ENCODE data around the gene LRMDA. TPM values are rescaled to one million over a fixed set of nuclear protein-coding genes. Genes with fewer than 3 reads are reported as not detected.

The LRMDA gene
- total RNA-seq, 1 donor from 2014 or later = 17.1 TPM

DNA sequence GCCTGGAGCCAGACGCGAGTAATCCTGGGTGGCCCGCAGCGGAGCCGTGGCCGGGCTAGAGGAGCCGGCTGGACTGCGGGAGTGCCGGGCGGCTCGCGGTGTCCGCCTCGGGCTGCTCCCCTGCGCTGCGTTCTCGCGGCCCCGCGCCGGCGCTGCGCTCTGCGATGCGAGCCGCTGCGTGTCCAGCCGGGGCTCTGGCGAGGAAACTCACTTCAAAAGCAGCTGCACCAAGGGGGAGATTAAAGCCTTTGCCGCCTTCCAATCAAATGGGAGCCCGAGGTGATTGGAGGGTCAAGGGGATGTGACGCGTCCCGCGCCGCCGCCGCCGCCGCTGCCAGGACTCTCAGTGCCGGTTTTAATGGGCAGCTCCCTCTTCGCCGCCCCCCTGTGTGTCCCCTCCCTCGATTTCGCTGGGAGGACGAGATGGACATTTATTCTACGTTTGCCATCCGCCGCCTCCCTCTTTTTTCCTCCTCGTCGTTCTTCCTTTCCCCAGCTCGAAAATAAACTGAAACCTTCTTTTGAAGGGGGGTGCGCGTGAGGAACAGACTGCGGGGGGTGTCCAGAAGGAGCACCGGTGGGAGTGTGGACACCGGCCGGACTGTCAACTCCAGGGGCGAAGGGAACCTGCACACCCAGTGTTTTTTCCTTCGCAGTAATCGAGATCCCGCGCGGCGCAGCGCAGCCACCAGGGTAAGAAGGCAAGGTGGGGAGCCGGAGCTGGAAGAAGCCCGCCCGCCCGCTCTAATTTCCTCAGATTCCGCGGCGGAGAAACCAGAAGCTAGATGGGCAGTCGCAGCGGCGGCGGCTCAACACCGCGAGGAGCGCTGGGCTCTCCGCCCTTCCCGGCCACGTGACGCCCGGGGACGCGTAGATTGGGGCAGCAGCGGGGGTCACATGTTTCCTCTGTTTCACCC, 29.6 kb upstream of the LRMDA start, which contains the start of gene ZNF503:
Gene ZNF503 (minus strand): TSS at position 196 of the 917 bp plus-strand sequence. CDS start 345 bp downstream, outside the sequence.
- DNase-seq (ENCODE audit: low spot score) = peak; percentile 98

DNA sequence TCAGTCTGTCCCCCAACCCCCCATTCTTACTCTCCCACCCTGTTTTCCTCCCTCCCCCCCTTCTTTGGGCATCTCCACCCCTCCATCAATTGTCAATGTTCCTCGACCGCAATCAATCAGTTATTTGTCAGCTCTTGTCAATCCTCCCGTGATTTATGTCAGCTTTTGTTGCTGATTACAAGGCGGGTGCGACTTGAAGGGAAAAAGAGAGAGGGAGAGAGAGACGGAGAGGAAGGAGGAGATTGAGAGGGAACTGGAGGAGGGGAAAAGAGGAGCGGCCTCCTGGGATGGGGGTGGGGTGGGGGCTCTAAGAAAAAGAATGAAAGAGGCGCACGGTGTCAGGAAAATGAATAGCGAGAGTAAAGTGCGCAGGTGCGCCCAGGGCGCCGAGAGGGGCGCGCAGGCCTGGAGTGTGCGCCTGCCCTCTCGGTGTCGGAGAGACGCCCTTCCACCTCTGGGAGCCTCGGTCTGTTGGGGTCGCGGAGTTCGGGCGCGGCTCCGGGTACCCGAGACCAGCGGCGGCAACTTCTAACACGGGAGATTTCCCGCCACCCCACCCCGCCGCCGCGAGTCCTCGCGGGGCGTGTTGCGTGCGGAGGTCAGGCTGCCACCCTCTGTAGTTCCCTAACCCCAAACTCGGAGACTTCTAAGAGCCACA, 28.8 kb upstream of the LRMDA start:
- peak; percentile 14 for DNase-seq (ENCODE audit: low spot score)

DNA sequence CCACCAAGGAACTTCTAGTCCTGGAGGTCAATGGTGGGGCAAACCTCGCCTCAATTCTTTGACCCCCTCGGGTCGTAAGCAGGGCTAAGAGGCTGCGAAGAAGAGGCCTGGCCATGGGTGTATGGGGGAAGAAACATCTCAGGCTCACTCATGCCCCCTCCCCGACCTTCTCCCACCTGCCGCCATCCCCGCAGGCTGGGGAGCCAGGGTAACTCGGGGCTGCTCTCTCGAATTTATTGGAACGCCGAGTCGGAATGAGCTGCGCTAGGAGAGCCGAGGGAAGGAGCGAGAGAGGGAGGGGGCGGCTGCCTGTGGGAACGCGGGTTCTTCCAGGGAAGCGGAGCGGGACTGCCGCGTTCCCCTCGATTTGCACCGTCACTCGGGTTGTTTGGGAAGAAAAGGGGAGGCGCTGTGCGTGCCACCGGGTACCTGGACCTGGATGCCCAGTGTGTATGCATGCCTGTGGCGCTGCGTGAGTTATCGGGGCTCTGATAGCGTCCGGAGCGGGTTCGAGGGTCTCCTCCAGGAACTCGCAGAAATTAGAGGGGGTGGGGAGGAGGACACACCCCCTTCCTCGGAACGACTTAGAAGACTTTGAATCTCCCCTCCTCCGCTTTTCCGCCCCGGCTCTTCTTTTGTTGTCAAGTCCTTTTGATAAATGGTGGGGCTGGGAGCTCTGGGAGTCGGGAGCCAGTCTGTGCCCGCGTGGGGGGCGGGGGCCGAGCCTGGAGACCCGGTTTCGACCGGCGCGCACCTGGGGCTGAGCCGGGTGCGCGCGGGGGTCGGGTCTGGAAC, 28.1 kb upstream of the LRMDA start:
- DNase-seq (ENCODE audit: low spot score) = peak; percentile 27

DNA sequence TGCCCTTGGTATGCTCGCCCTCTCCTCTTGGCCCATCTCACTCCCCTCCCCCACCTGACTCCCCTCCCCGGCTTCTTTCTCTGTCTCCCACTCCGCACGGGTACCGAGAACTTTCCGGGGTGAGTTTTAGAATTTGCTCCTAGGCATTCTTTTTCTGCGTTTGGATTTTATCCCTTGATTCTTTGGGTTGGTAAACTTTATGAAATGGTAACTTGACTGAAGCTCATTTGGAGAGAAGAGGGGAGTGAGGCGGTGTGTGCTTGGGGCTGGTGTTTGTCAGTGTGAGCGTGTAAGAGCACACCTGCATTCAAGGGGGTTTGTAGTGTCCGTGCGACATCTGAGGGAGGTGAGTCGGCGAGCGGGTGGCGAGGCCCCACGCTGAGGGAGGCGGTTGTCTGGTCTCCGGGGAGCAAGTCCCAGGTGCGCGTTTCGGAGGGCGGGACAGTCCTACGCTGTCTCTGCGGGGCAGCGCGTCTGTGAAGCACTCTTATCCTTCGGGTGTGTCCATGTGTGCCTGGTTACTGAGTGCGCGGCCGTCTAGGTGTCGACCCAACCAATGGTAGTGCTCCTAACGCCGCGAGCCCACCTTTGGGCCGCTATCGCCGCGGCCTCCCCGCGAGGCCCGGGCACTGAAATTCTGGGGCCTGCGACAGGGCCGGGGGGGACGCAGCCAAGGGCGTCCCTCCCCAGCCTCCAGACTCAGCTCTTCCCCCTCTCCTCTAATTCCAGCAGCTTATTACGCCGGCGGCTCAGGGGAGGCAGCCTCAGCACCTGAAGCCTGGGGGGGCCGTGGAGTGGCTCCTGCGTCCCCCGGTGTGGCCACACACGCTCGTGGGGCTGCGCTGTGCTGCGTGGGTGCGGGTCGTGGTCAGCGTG, 27.2 kb upstream of the LRMDA start:
- DNase-seq (ENCODE audit: low spot score) = peak; percentile 24

DNA sequence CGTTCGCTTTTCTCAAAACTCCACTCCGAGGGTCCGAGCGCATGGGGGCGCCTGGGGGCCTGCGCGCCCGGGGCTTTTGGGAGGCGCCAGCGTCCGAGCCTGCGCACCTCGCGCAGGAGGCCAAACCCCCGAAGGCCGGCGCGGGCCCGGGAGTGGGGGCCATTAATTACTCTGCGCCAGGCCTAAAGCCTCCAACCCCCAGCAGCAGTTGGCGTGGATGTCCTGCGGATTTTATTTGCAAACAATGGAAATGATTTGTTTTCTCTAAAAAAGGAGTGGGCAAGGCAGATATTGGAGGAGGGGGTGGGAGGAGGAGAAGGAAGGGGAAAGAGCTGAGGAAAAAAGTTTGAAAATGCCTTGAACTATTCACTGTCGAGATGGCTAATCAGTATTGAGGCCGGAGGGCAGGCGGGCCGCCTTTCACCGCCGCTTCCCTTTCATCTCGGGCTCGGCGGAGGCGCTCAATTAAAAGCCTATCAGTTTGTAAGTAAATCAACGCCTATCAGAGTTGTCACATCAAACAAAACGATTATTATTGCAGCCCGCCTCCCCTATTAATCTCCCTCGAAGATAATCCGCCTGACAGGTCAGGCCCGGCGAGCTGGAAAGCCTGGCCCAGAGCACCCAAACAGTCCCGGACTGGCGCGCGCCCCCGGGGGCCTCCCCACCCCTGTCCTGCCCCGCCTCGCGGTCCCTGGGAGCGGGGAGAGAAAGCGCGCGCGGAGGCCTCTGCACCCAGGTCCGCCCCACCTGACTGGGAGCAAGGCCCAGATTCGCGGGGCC, 26.4 kb upstream of the LRMDA start:
- DNase-seq (ENCODE audit: low spot score) = no peak

DNA sequence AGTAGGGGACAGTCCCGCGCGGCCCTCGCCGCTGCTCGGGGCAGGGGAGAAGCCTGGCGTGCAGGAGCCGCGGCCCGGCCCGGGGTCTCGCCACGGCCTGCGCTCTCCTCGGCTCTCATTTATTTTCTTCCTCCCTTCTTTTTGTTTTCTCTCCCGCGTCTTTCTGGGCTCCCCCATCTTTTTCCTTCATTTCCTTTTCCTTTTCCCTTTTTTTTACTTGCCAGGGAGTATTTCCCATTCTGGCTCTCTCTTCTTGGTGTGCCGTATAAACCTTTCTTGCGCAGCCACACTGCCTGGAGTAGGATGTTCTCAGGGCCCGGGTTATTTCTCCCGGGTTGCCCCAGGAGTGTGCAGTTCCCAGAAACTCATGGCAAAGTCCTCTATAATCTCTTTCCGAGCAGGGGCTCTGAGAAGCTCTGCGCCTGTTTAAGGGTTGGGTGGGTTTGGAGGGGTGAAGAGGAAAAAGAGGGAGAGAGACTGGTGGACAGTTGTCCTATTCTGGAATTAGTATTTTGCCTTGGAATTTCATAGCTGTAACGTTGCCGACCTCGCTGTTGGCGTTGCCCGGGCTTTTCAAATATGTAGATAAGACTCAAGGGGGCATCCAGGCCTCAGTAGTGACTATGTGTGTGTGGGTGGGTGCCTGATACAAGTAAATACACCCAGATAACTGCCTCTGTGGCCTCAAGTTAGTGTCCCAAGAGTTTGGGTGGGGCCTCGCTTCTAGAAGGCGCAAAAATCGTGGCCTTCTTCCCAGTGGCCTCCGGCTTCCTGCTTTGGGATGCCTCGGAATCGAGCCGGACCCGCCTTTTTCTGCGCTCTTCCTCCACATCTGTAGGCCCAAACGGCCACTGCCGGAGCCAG, 25.6 kb upstream of the LRMDA start:
- DNase-seq (ENCODE audit: low spot score) = no peak

DNA sequence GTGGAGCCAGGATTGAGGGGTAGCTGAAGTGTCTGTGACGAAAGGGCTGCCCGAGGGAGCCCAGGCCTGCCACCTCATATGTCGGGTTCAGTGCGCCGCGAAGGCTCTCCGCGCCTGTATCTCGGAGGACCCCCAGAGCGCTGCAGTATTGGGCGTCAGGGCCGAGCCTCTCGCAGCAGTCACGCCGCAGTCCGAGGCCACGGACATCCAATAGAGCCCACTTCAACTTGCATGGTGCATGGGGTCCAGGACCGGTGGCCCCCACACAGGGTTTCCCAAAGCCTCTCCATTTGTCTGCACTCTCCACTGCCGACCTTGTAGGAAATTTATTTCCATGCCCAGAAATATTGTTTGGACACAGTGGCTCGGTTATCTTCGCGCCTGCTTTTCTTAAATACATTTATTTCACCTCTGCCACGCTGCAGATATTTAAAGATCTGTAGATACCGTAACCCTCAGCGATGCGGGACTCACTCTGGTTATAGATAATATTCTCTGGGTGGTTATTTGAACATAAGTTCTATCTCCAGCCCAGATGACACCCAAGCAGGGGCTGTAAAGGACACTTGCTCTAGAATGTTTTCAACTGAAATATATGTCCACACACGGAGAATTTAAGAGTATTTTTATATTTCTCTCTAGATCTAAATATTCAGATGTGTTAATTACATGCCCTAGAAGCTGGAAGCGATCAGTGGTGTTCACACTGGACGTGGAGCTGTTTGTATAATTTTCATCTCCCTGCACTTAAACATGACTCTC, 24.8 kb upstream of the LRMDA start:
- no peak for DNase-seq (ENCODE audit: low spot score)

DNA sequence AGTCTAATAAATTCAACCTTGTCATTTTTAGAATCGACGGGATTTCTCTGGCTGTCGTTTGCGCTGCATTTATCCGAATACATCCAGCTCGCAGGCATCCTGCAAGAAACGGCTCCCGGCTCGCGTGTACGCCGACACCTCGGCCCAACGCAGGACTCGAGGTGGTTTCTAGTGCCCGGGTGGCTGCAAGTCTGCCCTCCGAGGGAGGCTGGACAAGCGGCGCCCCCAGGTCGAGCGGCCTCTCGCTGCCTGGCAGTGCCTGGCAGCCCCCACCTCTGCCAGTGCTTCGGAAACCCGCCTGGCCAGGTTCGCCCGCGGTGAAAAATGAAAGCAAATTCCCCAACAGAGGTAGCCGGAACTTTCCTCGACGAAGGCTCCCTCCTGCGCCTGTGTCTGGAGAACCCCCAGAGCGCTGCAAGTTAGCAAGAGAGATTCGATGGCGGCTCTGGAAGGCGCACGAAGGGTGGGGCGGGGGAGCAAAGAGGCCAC, 24.2 kb upstream of the LRMDA start:
- no peak for DNase-seq (ENCODE audit: low spot score)

DNA sequence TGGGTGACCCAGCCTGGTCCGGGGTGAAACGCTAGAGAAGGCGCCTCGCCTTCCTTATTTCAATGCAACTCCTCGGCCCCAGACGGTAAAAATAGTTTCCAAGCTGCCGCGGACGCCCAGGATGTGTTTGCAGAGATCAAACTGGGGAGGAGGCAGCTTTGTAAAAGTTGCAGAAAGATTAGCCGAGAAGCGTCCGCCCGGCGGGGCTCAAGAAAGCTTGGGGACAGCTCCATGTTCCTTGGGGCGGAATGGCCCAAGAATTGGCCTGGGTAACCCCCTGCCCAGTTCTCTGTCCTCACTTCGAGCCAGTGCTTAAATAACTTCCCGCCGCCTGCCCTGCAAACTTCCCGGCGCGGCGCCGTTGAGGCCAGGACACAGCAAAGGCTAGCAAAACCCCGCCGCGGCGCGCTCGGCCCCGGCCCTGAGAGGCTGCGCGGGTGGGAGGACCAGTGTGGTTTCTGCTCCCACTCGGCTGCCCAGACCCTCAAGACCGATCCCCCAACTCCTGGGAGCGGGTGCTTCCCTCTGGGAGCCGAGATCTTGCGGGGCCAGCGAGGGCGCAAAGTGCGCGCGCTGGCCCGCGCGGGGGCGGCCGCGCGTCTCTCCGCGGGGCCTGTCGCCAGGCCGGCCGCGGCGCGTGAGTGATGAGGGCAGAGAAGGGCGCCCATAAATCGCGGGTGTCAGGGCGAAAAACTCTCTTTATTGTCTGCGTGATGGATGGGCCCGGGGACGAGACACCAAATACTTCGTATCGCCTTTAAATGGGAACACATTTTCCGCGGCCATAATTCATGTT, 23.5 kb upstream of the LRMDA start:
- no peak for DNase-seq (ENCODE audit: low spot score)

DNA sequence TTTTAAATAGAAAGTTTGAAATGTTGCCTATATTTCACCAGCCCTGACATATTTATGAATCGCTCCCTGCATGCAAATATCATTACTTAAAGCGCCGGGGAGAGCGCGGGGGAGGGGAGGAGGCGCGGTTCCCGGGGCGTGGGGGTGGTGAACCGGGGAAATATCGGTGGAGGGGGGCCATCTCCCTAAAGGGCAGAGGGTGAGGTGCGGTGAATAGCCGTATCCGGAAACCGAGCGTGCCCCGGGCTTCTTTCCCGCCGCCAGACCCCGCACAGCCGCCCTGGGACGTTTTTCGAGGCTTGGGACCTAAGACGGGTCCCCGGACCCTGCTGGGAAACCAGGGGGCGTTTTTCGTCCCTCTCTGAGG, 22.9 kb upstream of the LRMDA start:
- no peak for DNase-seq (ENCODE audit: low spot score)

DNA sequence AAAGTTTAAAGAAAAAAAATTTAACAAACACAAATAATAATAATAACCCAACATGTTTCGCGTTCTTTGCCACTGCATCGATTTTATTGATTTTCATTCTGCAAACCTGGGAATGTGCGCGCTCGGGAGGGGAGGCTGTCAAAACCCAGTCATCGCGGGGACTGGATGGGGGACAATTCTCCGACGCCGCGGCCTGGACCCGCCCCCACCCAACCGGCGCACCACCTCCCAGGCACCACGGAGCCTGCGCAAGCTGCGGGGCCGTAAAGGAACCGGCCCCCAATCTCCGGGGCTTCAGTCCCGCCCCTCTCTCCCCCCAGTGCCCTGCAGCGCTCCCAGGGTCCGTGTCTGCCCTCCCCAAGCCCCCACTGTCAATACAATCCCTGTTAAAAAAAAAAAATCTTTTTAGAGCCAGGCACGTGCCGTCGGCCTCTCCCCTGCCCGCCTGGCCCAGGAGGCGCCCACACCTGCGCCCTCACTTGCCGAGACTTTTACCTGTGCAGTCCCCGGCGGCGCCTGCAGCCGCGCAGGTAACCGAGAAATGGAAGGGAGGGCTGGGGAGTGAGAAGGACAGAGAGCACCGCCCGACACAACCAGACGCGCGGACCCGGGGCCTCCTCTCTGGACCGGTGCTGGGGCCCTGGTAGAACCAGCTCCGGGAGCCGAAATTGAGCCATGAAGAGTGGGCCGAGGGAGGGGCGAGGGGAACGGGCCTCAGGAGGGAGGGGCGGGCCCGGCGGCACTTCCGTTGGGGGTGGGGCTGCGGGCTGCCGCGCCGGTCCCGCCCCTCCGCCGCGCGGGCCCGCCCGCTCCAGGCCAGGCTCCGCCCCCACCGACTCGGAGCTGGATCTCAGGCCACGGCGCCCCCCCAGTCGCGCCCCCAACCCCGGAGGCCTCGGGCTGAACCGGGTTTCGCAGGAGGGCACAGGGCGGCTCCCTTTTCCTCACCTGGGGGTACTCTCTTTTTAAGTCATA, 22.2 kb upstream of the LRMDA start:
- peak; percentile 70 for DNase-seq (ENCODE audit: low spot score)

DNA sequence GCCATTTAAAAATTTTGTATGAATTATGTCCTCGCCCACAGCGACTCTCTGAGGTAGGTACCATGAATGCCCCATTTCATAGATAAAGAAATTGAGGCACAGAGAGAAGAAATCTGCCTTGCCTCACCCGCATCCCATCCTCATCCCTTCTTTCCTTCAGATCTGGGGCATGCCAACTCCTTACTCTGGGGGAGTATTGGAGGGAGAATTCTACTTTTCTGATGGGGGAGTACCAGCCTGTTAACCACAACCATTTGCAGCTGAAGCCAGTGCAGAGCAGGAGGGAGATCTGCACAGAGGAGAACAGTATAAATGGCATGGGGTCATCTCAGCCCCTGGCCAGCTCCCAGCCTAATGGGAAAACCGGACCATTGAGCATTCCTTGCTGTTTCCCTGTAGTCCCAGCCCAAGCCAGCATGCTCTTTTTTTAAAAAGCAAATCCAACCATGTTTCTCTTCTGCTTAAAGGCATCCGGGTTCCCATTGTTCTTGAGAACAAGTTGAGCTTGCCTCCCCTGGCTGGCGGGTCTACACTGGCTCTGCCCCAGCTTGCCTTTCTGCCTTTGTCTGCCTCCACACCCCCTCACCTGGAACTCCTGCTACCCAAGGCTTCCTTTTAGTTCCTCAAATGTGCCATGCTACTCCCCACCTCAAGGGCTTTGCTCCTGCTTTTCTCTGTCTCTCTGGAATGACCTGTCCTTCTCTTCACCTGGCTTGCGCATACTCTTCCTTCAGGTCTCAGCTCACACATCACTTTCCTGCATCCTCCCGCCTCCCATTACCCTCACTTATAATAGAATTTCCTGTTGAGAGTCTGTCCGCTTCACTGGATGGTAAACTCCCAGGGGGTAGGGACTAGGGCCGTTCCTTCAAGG, 21.1 kb upstream of the LRMDA start:
- no peak for DNase-seq (ENCODE audit: low spot score)

DNA sequence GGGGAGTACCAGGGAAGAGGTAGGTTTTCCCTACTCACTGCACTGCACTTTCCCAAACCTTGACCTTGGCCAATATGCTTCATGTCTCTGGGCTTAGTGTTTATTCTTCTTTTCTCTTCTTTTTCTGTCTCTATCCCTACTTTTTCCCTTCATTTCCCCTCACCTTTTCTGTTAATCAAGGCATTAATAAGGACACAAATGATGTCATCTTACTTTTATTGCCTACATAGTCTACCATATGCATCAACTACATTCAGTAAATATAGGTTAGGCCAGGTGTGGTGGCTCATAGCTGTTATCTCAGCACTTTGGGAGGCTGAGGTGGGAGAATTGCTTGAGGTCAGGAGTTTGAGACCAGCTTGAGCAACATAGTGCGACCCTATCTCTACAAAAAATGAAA, 16.9 kb upstream of the LRMDA start:
- no peak for DNase-seq (ENCODE audit: low spot score)

DNA sequence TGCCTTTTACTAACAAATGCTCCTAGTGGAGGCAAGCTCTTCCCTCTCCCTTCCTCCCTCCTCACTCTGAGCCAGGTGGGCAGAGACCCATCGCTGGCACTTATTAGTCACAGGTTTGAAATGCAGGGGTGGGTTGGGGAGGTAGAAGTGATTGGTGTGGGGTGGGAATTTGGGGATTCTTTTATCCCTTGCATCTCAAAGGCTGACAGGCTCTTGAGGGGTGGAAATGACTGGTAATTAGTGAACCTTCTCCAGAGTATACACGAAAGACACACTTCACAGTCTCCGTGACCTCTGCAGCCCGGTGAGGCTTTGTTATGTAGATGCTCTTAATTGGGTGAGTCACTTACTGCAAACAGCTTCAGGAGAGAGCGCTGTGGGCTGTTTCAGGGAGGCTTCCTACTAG, 13.9 kb upstream of the LRMDA start:
- no peak for DNase-seq (ENCODE audit: low spot score)

DNA sequence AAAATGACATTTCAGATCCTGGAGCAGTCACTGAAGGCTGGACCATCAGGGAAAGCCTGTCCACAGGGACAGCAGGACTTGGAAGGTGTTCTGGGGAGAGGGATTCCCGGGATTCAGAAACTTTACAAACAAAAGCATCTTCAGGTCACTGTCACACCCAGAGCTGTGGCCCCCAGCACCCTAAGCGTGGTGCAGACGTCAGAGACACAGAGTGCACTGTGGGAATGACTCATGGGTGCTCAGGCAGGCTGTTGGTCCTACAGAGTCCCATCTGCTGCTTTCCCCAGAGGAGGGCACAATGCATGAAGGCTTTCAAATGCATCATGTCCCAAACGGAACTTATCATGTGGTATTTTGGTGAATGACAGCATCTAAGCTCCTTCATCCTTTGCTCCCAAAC, 13.1 kb upstream of the LRMDA start:
- DNase-seq (ENCODE audit: low spot score) = no peak

DNA sequence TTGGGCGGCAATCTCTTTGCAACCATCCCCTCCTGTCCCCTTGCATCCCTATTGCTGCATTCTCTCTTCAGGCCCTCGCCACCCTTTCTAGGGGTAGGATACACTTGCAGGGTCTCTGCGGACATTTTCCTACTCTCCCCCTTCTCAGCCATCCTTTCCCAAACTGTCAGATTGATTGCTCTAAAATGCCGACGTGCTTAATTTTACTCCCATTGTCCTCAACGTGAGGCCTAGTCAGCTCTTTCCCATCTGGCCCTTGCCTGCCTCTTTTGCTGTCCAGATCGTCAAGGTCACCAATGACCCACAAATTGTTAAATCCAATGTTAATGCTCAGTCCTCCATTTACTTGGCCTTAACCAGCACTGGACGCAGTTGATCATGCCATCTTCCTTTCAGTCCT, 12.7 kb upstream of the LRMDA start:
- no peak for DNase-seq (ENCODE audit: low spot score)

Data from mucosa of gallbladder (tissue), 1 donor.